Islet precursor cell (in vitro differentiated cells): ENCODE data around the gene SLC37A2.

Experiments used
- DNase-seq: peaks from one replicate; pipeline ENCODE4 v3.0.0-alpha.2; 2018

The SLC37A2 gene

GRCh38 chr11:125071846-125072217 lies 8.7 kb downstream of the SLC37A2 start:
- no peak for DNase-seq

GRCh38 chr11:125072218-125072960 lies 9.3 kb downstream of the SLC37A2 start:
- DNase-seq = no peak

GRCh38 chr11:125072961-125073590 lies 10.0 kb downstream of the SLC37A2 start:
- DNase-seq = no peak

GRCh38 chr11:125073616-125074483 lies 10.7 kb downstream of the SLC37A2 start:
- DNase-seq = no peak

GRCh38 chr11:125074511-125075241 lies 11.6 kb downstream of the SLC37A2 start:
- no peak for DNase-seq

GRCh38 chr11:125075242-125075625 lies 12.1 kb downstream of the SLC37A2 start:
- no peak for DNase-seq

GRCh38 chr11:125075900-125076317 lies 12.8 kb downstream of the SLC37A2 start:
- DNase-seq = no peak

GRCh38 chr11:125076378-125076945 lies 13.4 kb downstream of the SLC37A2 start:
- no peak for DNase-seq

GRCh38 chr11:125078016-125078415 lies 14.9 kb downstream of the SLC37A2 start:
- DNase-seq = no peak

- DNase-seq = no peak
Observed at GRCh38 chr11:125078516-125079140, 15.5 kb downstream of the SLC37A2 start.

- no peak for DNase-seq
Observed at GRCh38 chr11:125079151-125079877, 16.2 kb downstream of the SLC37A2 start.

GRCh38 chr11:125079878-125080530 lies 16.9 kb downstream of the SLC37A2 start:
- no peak for DNase-seq

- DNase-seq = no peak
Observed at GRCh38 chr11:125080531-125080911, 17.4 kb downstream of the SLC37A2 start.

GRCh38 chr11:125081098-125081798 lies 18.1 kb downstream of the SLC37A2 start:
- no peak for DNase-seq

- DNase-seq = no peak
Observed at GRCh38 chr11:125082040-125082439, 18.9 kb downstream of the SLC37A2 start.

GRCh38 chr11:125082611-125083311 lies 19.7 kb downstream of the SLC37A2 start:
- DNase-seq = no peak

GRCh38 chr11:125083312-125084056 lies 20.4 kb downstream of the SLC37A2 start:
- no peak for DNase-seq

- no peak for DNase-seq
Observed at GRCh38 chr11:125084057-125084416, 20.9 kb downstream of the SLC37A2 start.

- no peak for DNase-seq
Observed at GRCh38 chr11:125084761-125085231, 21.7 kb downstream of the SLC37A2 start.
